T-helper 22 cell (primary cell): Measurements from ENCODE around the gene TEX19.
A peak's percentile ranks its signal among the peaks of the same experiment; 100 is the strongest.
"Not testable (repeated sequence)": the region's sequence is repeated elsewhere in the genome, so short reads cannot be mapped to it uniquely, and the experiment has no call there.

Experiments used
- DNase-seq: peaks from one replicate; pipeline ENCODE4 v3.0.0-alpha.2; 2020; ENCODE audit warnings: low read depth

The TEX19 gene

GRCh38 chr17:82338858-82339633 is 20.0 kb upstream of the TEX19 start:
- DNase-seq: no peak

- no peak for DNase-seq
Observed at GRCh38 chr17:82339634-82340580, 19.1 kb upstream of the TEX19 start.

- no peak for DNase-seq
Observed at GRCh38 chr17:82342361-82343079, 16.5 kb upstream of the TEX19 start.

- DNase-seq: no peak
Observed at GRCh38 chr17:82343560-82343959, 15.5 kb upstream of the TEX19 start.

- DNase-seq: no peak
Observed at GRCh38 chr17:82344175-82344907, 14.7 kb upstream of the TEX19 start.

- DNase-seq: no peak
Observed at GRCh38 chr17:82345151-82345976, 13.7 kb upstream of the TEX19 start.

GRCh38 chr17:82346342-82347300 is 12.4 kb upstream of the TEX19 start:
- no peak for DNase-seq

GRCh38 chr17:82347994-82348393 is 11.1 kb upstream of the TEX19 start:
- not testable (repeated sequence) for DNase-seq

- DNase-seq: no peak
Observed at GRCh38 chr17:82348434-82348833, 10.6 kb upstream of the TEX19 start.

GRCh38 chr17:82348866-82349265 is 10.2 kb upstream of the TEX19 start:
- DNase-seq: no peak

GRCh38 chr17:82349287-82349701 is 9.8 kb upstream of the TEX19 start:
- DNase-seq: no peak

GRCh38 chr17:82350182-82351030 is 8.6 kb upstream of the TEX19 start:
- no peak for DNase-seq

GRCh38 chr17:82351254-82351712 is 7.8 kb upstream of the TEX19 start:
- no peak for DNase-seq

GRCh38 chr17:82351713-82352488 is 7.1 kb upstream of the TEX19 start:
- DNase-seq: peak; percentile 47

GRCh38 chr17:82353484-82353883 is 5.6 kb upstream of the TEX19 start:
- no peak for DNase-seq

- no peak for DNase-seq
Observed at GRCh38 chr17:82354804-82355308, 4.2 kb upstream of the TEX19 start.

GRCh38 chr17:82355770-82356427 is 3.1 kb upstream of the TEX19 start:
- no peak for DNase-seq
